Subcutaneous adipose tissue (tissue), 4 donors: ENCODE data around the gene IFNAR1. TPM values are rescaled to one million over a fixed set of nuclear protein-coding genes. Genes with fewer than 3 reads are reported as not detected.

Experiments used
- CTCF ChIP-seq: fragments of 450-650 bp; IDR thresholded peaks from one replicate; pipeline ENCODE4 v1.5.1; 2016; ENCODE audit warnings: low read depth, mild to moderate bottlenecking, control low read depth, antibody characterized with exemption, moderate library complexity
- total RNA-seq, 4 donors: library from RNA; depleted of rRNA; stranded (reverse); fragments of >200 nt; gene quantifications; one replicate each; pipeline ENCODE4 v1.1.0, GENCODE V29; 2016

IFNAR1 gene
- total RNA-seq, 4 donors from 2014 or later = 32.4 to 75.7 (median 45.4) TPM

DNA sequence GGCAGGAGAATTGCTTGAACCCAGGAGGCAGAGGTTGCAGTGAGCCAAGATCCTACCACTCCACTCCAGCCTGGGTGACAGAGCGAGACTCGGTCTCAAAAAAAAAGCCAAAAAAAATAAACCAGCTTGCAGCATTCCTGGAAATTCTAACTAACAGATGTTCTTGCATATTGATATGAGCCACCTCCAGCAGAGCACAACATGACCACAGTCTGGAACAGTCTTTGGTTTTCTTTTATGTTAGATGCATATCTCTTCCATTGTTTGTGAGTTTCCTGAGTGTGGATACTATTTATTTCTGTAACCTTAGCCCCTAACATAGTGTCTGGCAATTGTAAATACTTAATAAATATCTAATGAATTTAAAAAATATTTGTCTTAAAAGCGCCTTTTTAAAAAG, 23.9 kb downstream of the IFNAR1 start:
- no peak for TF ChIP-seq CTCF

- no peak for TF ChIP-seq CTCF
Observed at GRCh38 chr21:33350676-33351075, 25.9 kb downstream of the IFNAR1 start.

- TF ChIP-seq CTCF = no peak
Observed at GRCh38 chr21:33355355-33355754, 30.6 kb downstream of the IFNAR1 start.

DNA sequence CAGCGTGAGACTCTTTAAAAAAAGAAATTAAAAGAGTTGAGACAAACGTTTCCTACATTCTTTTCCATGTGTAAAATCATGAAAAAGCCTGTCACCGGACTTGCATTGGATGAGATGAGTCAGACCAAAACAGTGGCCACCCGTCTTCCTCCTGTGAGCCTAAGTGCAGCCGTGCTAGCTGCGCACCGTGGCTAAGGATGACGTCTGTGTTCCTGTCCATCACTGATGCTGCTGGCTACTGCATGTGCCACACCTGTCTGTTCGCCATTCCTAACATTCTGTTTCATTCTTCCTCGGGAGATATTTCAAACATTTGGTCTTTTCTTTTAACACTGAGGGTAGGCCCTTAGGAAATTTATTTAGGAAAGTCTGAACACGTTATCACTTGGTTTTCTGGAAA, 31.2 kb downstream of the IFNAR1 start:
- no peak for TF ChIP-seq CTCF

- TF ChIP-seq CTCF = no peak
Observed at GRCh38 chr21:33357177-33357576, 32.4 kb downstream of the IFNAR1 start.

DNA sequence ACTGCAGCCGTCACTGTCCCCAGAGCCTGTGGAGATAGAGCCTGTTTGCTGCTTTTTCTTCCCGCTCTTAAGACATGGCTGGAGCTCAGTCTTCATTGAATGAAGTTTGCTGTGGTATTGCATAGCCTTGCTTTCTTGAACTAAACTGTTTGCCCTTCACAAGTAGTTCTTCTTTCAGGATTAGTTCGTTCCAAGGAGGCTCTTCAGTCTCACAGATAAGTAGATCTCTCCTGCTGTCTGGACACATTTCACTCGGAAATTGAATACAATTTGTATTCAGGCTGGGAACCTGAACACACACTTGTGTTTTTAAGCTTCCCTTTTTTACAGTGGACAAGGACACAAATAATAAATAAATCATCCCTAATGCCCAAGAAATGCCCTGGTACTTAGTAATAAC, 34.7 kb downstream of the IFNAR1 start:
- TF ChIP-seq CTCF = no peak

DNA sequence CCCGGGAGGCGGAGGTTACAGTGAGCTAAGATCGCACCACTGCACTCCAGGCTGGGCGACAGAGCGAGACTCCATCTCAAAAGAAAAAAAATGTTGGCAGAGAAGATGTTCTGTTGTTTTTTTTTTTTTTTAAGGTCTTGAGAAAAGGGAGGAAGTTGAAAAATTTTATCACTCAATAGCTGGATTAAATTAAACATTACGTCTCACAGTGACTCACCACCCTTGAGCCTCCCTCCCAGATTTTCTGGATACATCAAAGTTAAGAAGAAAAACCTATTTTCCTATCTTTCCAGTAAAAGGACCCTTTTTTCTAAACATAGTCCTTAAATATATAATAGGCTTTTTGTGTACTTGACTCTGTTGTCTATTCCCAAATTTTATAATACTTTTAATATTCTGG, 35.5 kb downstream of the IFNAR1 start:
- TF ChIP-seq CTCF = no peak
